ENCODE results near the gene MT2A. TPM values are rescaled to one million over a fixed set of nuclear protein-coding genes. Genes with fewer than 3 reads are reported as not detected.

MT2A gene
- total and polyA plus RNA-seq, 2 of the 4 experiments (the other 2 are of a cell fraction): 25.5 to 621 TPM

GRCh38 chr16:56607109-56607618 is 1.2 kb upstream of the MT2A start:
- Histone ChIP-seq H3K14ac (replicated peaks; ENCODE audit: low read depth, low read length) (peak overlapping the region; percentile 99), H3K4me2 (ENCODE audit: low read depth, low read length) (peak overlapping the region; percentile 64), H2BK5ac (ENCODE audit: low read depth, low read length, poor library complexity, severe bottlenecking) (peak overlapping the region; percentile 95), H2BK120ac (ENCODE audit: low read depth, low read length) (peak overlapping the region; percentile 97), H3K27ac (ENCODE audit: insufficient read depth, low read length) (peak overlapping the region; percentile 99), H3K9me3 (ENCODE audit: control insufficient read depth, insufficient read depth, low read length) (no peaks in the 10 kb centered on the region), H4K91ac (ENCODE audit: insufficient read depth, low read depth, low read length) (peak overlapping the region; percentile 98), H3K18ac (ENCODE audit: low read depth, low read length) (peak overlapping the region; percentile 28), H2BK15ac (ENCODE audit: low read depth, low read length) (peak overlapping the region; percentile 97; the same call in 2 of the 3 replicates), H3K4ac (ENCODE audit: low read depth, low read length) (peak overlapping the region; percentile 99), H3K27me3 (ENCODE audit: control insufficient read depth, insufficient read depth, low read length) (no peaks in the 10 kb centered on the region), H3K79me1 (ENCODE audit: low read depth in 1 of 2, low read length in 2 of 2) (peaks cover 0 to 36% of the 10 kb centered on the region in 2 experiments; a peak in 2 of 4 replicates), H3K9me1 (ENCODE audit: insufficient read depth, low read length) (peaks cover 22% of the 10 kb centered on the region), H2AK9ac (replicated peaks; ENCODE audit: low read depth, low read length, poor library complexity) (peak overlapping the region; percentile 95), H3K23ac (ENCODE audit: low read depth, low read length) (peak overlapping the region; percentile 99; the same call in 1 of the 2 replicates), H4K20me1 (ENCODE audit: insufficient read depth, low read length) (peaks cover 11% of the 10 kb centered on the region), H3K4me3 (ENCODE audit: insufficient read depth, low read depth, low read length) (peak overlapping the region; percentile 4; the same call in 1 of the 2 replicates), H3K4me1 (ENCODE audit: control insufficient read depth, insufficient read depth, low read length) (peaks cover 30% of the 10 kb centered on the region), H2AFZ (replicated peaks; ENCODE audit: low read length, poor library complexity) (peak overlapping the region; percentile 87), H3K56ac (ENCODE audit: extremely low read depth, insufficient read depth, low read length) (peak overlapping the region; percentile 92), H3K36me3 (ENCODE audit: control insufficient read depth, insufficient read depth, low read length) (no peaks in the 10 kb centered on the region), H3K9ac (ENCODE audit: low read depth, low read length) (peak overlapping the region; percentile 83), H4K8ac (ENCODE audit: low read depth in 2 of 2, low read length in 2 of 2) (peak overlapping the region; percentile 96 to 98), H4K5ac (ENCODE audit: low read depth, low read length) (peak overlapping the region; percentile 97), H2AK5ac (ENCODE audit: low read depth, low read length) (peak overlapping the region; percentile 97), H2BK20ac (ENCODE audit: low read depth, low read length) (peak overlapping the region; percentile 96)
- intact Hi-C loops (cut with micrococcal nuclease): loop anchor here (5.0 to 10.0 kb wide), 3 partner anchors 75 to 252 kb away; partner anchors contain the start of gene MT1X
- DNase-seq (peak; percentile 100), ATAC-seq (ENCODE audit: low read depth) (peak; percentile 32)
- BruUV-seq (replicated peaks): no TSS peak
- CTCF ChIA-PET: no interaction called here
- POLR2A ChIA-PET (ENCODE audit: unreplicated experiment): interaction anchor here (2.5 kb wide), 1 partner anchor 19 kb away, joined by 37 read pairs; the partner anchor contains the start of gene MT1E
- WGBS, 2 experiments (ENCODE audit: extremely low coverage in 2 of 2, insufficient read length in 1 of 2): 0% methylated on average over 2 of the region's 14 CpGs; no CpG with 5 or more reads in 1 of the 2 experiments
- dilution Hi-C loops (cut with HindIII; ENCODE audit: low sequenced_read_pairs, unreplicated experiment): no loop called here
- in situ Hi-C loops (cut with MboI; ENCODE audit: low sequenced_read_pairs): no loop called here
- TF ChIP-seq CHD1 (IDR thresholded peaks at IDR 0.05; ENCODE audit: low read depth, low read length) (peak; percentile 55; the same call in 1 of the 2 replicates), MXI1 (IDR thresholded peaks at IDR 0.05; ENCODE audit: borderline replicate concordance, low read depth, low read length) (no peak), CTCF (conservative IDR thresholded peaks at IDR 0.05; ENCODE audit: low read depth, low read length) (no peak), POLR2A (IDR thresholded peaks at IDR 0.05; ENCODE audit: low read depth, low read length) (peak; percentile 75), NFE2L2 (IDR thresholded peaks at IDR 0.05; ENCODE audit: low read depth, low read length) (peak; percentile 26; the same call in 1 of the 2 replicates), CEBPB (IDR thresholded peaks at IDR 0.05; ENCODE audit: low read depth, low read length) (peak; percentile 95), USF2 (IDR thresholded peaks at IDR 0.05; ENCODE audit: low read depth, low read length) (peak; percentile 19; the same call in 1 of the 2 replicates), ELK1 (IDR thresholded peaks at IDR 0.05; ENCODE audit: borderline replicate concordance, low read depth, low read length) (no peak), RAD21 (IDR thresholded peaks at IDR 0.05; ENCODE audit: low read length) (no peak), RCOR1 (IDR thresholded peaks at IDR 0.05; ENCODE audit: insufficient replicate concordance, low read length) (no peak), FOS (IDR thresholded peaks at IDR 0.05; ENCODE audit: low read depth, low read length) (peak; percentile 82), RFX5 (IDR thresholded peaks at IDR 0.05; ENCODE audit: low read depth, low read length) (no peak), MAZ (IDR thresholded peaks at IDR 0.05; ENCODE audit: borderline replicate concordance, low read depth, low read length) (peak; percentile 53; the same call in 1 of the 2 replicates), MAFK (IDR thresholded peaks at IDR 0.05; ENCODE audit: low read depth, low read length) (peak; percentile 21; the same call in 1 of the 2 replicates), BHLHE40 (IDR thresholded peaks at IDR 0.05; ENCODE audit: low read depth, low read length) (peak; percentile 72)
